ENCODE measurements around the gene MAPK11.
"Not testable (repeated sequence)": the region's sequence is repeated elsewhere in the genome, so short reads cannot be mapped to it uniquely, and the experiment has no call there.

MAPK11 gene

DNA sequence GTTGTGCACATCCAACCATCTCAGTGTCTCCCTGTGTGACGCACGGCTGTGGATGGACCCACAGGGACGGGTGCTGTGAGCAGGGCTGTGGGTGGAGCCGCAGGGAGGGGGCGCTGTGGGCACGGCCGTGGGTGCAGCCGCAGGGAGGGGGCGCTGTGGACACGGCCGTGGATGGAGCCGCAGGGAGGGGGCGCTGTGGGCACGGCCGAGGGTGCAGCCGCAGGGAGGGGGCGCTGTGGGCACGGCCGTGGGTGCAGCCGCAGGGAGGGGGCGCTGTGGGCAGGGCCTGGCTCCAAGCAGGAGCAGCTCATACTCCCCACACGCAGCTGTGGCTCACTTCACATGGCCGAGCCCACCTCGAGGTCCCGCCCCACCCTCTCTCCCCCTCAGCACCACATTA, 6.0 kb upstream of the MAPK11 start:
- no peak for DNase-seq (ENCODE audit: low spot score)

DNA sequence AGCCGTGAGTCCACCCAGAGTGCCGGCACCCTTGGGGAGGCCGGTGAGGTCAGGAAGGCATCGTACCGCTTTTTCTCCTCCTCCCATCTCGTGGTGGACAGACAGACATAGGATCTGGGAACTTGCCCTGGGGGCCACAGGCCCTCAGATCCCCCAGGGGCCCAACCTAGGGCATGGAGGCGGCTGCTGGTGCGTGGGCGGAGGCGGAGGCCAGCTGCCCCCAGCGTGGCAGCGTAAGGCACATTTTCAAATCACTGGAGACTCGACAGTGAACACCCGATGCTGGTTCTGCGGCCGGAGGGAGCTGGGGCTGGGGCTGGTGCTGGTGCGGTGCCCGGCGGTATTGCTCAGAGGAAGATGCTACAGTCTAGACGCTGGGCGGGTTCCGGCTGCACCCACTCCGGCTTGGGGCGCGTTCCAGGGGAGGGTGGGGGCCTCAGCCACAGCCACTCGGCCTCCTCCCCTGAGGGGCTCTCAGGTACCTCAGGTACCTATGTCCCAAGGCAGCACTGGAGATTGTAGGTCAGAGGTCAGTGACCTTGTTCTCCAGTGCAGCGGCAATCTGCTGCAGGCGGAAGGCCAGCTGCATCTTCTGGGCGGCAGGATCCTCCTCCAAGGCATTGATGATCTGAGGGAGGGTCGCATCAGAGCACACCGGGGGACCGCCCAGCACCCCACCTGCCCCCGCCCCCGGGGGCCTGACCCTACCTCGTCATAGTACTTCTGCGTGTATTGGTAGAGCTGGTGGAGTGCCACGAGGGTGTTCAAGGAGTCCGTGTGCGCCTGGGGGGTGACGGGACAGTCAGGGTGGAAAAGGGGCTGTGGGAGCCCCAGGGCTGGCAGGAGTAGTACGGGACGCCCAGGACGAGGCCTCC, 5.2 kb upstream of the MAPK11 start:
- no peak for DNase-seq (ENCODE audit: low spot score)

DNA sequence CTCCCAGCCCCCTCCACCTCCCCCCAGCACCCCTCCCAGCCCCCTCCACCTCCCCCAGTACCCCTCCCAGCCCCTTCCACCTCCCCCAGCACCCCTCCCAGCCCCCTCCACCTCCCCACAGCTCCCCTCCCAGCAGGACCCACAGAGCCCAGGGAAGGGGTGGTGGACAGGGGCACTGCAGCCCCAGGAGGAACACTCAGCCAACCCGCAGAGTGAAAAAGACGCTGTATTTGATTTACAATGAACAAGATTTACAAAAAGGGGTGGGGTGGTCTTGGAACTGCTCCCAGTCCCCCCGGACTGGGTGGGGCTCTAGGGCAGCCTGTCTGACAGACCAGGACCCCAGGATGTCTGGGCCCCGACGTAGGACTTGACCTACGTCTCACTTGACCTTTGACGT, 4.6 kb upstream of the MAPK11 start:
- DNase-seq (ENCODE audit: low spot score), result no peak

DNA sequence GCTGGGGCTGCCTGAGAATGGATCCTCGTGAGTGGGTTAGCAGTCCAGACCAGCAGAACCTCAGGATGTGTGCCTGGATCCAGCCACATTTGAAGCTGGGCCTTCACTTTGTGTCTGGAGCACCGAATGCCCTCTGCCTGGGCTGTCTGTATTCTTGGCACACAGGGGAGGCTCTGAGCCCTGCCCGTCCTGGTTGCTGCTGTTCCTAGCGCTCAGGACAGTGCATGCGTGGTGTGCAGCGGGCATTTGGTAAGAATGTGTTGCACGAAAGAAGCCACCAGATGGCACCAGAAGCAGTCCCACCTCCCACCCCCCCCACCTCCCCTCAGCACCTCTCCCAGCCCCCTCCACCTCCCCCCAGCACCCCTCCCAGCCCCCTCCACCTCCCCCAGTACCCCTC, 4.1 kb upstream of the MAPK11 start:
- DNase-seq (ENCODE audit: low spot score), result no peak

DNA sequence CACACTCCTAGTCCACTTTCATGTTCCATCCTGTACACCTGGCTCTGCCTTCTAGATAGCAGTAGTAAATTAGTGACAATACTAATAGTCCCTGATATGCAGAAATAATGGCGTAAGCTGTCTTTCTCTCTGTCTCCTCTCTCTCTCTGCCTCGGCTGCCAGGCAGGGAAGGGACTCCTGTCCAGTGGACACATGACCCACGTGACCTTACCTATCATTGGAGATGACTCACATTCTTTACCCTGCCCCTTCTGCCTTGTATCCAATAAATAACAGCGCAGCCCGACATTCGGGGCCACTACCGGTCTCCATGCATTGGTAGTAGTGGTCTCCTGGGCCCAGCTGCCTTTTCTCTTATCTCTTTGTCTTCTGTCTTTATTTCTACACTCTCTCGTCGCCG, 3.6 kb upstream of the MAPK11 start:
- DNase-seq (ENCODE audit: low spot score), result not testable (repeated sequence)

DNA sequence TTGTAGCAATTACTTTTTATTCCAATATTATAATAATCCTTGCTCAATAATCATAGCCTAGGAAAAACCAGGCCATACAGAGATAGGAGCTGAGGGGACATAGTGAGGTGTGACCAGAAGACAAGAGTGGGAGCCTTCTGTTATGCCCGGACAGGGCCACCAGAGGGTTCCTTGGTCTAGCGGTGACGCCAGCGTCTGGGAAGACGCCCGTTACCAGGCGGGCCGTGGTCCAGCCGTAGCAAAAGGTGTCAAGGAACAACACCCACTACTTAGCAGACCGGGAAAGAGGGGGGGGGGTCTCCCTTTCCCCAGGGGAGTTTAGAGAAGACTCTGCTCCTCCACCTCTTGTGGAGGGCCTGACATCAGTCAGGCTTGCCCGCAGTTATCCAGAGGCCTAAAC, 3.2 kb upstream of the MAPK11 start:
- DNase-seq (ENCODE audit: low spot score), result not testable (repeated sequence)

DNA sequence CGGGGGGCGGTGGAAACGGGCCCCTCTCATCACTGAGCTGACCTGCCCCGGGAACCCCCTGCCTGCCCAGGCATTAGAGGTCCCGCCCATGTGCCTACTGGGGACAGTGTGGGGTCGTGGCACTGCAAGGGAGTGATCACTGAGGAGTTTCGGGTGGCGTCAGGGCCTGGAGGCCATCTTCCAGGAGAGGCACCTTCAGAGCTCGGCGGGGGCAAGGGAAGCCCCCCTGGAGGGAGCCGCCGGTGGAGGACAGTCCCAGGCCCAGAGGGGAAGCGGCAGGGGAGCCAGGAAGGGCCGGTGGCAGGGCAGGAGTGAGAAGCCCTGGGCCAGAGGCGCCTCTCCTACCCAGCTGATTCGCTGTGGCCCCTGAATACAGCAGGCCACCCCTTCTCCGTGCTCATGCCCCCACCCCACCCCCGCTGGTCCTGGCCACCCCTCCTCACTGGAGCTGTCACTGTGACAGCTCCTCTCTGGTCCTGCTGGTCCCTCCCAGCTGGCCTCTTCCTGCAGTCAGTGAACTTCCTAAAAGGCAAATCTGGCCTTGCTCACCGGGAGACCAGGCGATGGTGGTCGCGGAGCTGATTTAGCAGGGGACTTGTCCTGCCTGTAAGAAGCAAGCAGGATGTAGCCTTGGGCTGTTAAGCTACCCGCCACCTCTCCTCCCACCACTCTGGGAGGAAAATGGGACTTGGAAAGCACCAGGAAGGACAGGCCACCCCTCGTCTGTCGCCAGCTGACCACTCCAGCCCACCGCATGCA, 2.0 kb upstream of the MAPK11 start:
- DNase-seq (ENCODE audit: low spot score), result no peak

DNA sequence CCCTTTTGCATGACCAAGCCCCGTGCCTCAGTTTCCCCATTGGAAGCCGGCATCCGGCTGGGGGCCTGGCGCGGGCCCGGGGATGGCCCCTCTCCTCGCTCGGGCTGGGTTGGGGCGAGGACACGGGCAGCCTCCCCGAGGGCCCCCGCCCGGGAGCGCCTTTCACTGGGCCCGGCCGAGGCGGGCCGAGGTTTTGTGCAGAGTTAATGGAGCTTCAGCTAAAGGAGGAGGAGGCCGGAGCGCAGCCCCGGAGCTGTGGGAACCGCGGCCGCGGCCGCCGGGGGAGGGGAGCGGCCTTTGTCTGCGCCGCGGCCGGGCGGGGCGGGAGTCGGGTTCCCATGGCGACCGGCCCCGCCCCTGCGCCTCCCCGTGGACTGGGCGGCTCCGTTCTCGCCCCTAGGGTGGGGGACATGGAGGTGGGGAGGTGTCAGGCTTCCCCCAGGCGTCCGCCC, 1.4 kb upstream of the MAPK11 start:
- DNase-seq (ENCODE audit: low spot score), result peak; percentile 65

DNA sequence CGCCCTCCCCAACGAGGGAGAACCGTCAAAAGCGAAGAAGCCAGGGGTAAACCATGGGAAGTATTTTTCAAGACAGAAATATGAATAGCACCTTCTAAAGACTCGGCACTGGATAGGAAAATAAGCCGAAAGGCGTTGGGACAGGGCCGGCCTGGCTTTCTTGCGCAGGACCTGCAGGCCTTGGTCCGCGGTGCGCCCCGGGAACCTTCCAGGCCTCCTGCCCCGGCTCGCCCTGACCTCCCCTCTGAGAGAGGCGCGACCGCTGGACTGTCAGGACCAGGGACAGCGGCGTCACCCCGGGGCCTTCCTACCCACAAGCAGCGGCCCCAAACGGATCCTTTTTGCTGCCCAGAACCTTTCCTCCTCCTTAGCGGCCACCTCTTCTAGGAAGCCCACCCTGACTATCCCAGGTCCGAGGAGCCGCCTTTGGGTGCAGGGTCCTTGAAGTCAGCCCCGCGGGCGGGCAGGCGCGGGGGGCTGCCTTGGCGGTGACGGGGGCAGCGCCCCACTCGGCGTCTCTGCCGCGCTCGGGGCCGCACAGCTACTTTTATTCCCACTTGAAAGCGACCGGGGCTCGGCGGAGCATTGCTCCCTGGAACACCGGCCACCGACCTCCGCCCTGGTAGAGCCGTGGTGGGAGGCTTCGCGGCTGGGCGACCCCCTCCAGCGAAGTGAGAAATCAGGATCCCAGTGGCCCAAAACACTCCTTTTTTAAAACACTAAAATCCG, 650 bp upstream of the MAPK11 start:
- DNase-seq (ENCODE audit: low spot score), result peak; percentile 53

DNA sequence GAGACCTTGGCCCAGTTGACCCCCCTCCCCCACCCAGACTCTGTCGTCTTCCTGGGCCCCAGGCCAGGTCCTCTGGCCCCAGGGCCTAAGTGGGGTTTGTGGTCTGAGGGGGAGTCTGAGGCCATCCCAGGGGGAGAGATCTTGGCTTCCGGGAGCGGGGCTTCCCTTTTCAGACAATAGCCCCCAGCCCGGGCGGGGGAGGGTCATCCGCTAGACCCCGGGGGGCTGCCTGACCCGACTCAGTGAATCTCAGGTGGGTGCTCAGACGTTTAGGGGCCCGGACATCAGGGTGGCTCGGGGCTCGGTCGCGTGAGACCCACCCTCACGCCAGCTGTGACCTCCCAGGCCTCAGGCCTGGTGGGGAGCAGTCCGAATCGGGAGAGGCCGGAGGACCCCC, 609 bp downstream of the MAPK11 start:
- no peak for DNase-seq (ENCODE audit: low spot score)

DNA sequence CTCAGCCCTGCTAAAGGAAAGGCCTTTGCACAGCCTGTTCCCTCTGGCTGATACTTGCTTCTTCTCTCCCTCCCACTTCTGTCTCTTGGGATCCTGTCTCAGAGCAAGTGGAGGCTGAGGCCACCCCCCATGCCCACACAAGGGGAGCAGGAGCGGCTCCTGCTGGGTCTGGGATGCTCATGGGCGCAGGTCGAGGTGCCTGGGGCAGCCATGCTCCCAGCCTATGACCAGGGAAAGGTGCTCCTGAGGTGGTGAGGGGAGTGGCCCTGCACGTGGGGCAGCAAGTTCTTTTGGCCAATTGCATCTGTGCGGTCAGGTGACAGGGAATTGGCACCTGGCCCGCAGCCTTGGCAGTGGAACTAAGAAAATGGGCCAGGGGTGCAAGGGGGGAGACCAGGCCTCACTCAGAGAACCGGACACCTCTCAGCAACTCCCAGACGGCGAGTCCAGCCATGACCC, 1.5 kb downstream of the MAPK11 start:
- no peak for DNase-seq (ENCODE audit: low spot score)

DNA sequence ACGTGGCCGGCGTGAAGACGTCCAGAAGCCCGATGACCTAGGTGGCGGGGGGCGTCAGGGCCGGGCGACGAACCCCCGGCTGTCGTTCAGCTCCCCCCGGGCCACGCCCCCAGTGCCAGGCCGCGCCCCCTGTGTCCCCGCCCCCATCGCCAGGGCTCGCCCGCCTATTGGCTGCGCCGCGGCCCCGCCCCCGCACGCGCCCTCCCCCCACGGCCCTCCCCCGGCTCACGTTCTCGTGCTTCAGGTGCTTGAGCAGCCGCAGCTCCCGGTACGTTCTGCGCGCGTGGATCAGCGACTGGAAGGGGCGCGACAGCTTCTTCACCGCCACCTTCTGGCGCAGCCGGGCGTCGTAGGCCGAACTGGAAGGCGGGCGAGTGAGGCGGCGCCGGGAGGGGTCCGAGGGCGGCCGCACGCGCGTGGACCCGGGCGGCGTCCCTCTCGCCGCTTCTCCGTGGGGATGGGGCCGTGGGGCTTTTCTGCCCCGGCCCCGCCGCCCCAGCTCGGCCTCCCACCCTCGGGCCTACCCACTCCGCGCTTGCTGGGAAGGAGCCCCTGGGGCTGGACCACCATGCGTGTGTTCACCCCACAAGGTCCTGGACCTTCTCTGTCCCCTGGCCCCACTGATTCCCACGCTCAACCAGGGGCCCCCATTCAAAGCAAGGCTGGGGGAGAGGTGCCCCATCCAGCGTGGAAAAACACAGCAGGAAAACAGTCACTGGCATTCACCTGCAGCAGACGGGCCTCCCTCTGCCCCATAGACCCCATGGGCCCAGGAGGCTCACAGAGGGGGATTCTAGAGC, 2.4 kb downstream of the MAPK11 start:
- DNase-seq (ENCODE audit: low spot score), result no peak

DNA sequence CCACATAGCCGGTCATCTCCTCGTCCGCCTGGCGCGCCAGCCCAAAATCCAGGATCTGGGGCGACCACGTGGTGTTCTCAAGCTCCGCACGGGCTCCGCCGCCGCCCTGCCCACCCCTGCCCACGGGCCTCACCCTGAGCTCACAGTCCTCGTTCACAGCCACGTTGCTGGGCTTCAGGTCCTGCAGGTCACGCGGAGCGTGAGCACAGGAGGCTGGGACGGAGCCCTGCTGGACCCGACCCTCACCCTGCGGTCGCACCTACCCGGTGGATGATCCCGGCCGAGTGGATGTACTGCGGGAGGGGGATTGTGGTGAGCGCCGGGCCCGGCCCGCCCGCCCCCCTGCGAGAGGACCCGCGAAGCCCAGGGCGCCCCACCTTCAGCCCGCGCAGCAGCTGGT, 3.2 kb downstream of the MAPK11 start:
- DNase-seq (ENCODE audit: low spot score), result no peak

DNA sequence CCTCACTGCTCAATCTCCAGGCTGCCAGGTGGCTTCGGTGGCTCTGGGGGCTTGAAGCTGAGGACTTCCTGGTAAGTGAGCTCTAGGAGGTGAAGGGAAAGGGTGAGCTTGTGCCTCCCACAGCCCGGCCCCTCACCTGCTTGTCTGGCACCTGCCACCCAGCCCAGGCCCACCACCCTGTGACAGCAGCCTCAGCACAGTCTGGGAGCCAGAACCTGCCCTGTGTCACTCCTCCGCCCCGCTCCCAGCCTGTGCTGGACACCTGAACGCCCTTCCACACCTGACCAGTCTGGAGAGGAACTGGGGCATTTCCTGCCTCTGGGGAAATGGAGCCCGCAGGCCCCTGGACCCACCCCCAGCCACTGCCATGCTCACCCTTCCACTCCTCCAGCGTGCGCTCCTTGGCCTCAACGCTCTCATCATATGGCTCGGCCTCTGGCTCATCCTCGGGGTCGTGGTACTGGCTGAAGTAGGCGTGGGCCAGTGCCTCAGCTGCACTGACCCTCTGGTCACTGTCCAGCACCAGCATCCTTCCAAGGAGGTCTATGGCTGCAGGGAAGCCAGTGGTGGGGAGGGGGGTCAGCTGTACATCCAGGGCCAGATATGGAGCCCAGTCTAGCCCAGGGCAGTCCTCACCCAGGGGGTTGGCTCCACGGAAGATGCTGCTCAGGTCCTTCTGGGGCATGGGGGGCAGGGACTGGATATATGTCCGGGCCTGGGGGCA, 5.1 kb downstream of the MAPK11 start:
- no peak for DNase-seq (ENCODE audit: low spot score)

DNA sequence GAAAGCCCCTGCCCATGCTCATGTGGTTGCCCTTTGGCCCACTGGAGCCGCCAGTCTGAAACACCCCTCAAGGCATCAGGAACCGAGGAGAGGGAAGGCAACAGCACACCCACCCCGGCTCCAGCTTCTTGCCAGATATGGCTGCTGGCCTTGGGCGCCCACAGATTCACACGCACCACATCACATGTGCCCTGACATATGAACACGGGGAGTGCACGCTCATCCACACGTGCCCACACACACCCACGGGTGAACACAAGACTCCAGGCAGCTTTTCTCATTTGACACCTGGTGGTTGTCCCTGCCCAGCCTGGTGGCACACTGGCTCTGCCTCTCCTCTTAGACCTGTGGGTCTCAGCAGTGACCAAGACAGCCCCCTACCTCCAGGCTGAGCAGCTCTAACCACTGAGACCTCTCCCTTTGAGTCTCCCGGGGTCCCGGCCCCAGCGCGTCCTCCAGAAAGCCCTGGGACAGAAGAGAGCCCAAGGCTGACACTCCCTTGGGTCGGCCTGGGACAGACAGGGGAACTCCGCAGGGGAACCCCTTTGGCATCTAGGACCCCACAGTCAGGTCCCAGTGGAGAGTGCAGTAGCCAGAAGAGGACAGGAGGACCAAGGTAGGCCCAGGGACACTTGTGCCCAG, 6.0 kb downstream of the MAPK11 start:
- no peak for DNase-seq (ENCODE audit: low spot score)

DNA sequence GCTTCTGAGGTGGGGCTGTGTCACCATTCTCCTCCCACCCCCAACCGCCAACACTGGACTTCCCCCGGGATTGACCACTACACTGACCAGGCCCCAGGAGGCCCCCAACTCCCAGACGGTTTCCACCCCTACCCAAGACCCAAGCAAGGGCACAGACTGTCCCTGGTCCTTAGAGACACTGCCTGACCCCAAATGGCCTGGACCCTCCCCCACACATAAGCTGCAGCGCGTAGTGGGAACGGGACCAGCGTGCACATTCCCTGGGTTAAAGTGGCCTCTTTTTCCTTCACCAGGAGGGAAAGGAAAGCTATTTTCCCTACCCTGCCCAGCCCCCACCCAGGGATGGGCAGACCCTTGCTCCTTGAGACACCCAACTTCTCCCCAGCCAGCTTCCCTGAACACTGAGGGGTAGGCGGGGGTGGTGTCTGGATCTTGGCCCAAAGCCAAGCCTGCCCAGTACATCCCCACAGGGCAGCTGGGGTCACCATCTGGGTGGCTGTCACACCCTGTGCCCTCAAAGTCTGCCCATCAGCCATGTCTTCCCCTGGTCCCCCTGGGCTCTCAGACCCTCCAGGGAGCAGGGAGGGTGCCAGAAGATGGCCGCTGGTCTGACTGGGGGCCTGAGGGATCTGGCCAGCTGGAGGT, 7.1 kb downstream of the MAPK11 start:
- no peak for DNase-seq (ENCODE audit: low spot score)

DNA sequence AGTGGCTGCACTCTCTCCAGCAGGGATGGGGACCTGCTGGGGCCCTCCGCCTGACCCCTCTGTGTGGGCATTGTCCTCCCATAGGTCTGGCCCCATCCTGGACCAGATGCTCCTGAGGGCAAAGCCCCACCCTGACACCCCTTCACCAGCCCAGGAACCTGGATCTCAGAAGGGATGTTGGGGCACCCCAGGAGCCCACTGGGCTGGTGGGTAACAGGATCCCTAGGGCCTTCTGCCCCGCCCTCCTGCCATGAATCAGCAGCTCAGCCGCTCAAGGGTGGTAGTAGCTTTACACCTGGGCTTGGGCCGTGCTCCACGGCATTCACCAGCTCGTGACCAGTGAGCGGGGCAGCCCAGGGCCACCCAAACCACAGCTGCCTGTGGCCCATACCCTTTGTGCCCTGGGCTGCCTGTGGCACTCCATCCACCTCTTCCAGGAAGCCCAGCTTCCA, 7.7 kb downstream of the MAPK11 start:
- no peak for DNase-seq (ENCODE audit: low spot score)

DNA sequence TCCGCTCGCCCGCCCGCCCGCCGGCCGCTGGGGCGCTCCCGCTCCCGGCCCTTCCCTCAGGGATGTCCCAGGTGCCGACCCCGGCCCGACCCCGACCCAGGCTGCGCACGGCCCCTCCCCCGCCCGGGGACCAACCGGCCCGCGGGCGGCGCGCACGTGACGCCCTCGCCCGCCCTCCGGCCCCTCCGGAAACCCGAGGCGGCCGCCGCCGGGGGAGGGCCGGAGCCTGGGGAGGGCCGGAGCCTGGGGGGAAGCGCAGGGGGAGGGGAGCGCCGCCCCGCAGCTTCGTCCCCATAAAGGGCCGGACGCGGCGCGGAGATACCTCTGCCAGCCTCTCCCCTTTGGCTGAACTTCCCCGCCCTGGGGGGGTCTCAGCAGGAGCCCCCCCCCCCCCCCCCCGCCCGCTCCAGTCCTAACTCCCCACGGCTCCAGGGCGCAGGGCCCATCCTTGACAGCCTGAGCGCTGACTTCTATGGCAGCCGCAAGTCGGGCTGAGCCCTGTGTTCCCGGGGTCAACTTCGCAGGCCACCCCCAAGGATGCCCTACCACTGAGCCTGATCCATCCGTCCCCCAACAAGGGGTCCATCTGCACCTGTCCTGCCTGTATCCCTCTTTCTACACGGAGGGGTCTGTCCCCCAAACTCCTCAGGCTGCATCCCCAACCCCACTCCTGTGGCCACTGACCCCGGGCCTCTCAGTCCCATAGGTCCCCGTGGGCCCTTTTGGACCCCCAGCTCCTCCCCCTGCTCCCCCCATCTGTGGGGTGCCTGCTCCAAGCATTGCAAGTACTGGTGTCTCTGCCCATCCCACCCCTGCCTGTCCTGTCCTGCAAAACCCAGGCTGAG, 8.3 kb downstream of the MAPK11 start, which contains the start of gene MAPK12:
Gene MAPK12 (minus strand): TSS at position 69 of the 845 bp plus-strand sequence. CDS start 174 bp downstream, outside the sequence.
- no peak for DNase-seq (ENCODE audit: low spot score)
